ENCODE measurements around the gene NBPF1. TPM values are rescaled to one million over a fixed set of nuclear protein-coding genes. Genes with fewer than 3 reads are reported as not detected.
"Not testable (repeated sequence)": the region's sequence is repeated elsewhere in the genome, so short reads cannot be mapped to it uniquely, and the experiment has no call there.

Gene NBPF1
- polyA plus RNA-seq, 4 donors = 11.7 to 60.6 (median 19.6) TPM

DNA sequence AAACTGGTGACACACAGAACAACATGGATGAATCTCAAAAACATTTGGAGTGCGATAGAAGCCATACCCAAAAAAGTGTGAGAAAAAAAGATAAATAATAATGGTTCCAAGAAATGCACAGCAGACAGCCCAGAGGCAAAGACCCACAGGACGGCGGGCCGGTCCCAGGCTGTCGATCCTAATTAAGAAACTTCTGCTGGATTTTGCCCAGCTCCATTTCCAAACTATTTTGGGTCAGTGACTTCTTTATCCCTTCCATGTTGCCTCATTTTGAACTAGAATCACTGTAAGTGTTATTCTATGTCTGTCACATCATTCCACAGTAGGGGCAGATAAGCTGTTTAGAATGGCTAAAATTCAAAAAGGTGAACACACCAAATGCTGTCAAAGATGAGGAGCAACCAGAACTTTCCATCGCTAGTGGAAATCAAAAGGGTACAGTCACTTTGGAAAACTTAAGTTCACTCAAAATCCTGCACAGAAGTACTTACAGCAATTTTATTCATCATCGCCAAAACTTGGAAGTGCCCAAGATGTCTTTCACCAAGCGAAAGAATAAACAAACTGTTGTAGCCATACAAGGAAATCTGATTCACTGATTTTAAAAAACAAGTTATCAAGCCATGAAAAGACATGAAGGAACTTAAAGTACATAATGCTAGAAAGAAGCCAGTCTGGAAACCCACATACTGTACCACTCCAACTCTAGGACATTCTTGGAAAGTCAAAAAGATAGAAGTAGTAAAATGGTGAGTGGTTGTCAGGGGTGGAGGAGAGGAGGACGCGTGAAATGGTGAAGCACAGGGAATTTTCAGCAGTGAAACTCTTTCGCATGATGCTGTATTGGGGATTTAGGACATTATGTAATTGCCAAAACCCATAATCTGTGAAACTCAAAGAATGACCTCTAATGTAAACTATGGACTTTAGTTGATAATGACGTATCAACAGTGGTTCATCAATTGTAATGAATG, 7.5 kb downstream of the NBPF1 start:
- no peaks in the 10 kb centered on the region for H3K9me3 ChIP-seq (ENCODE audit: control insufficient read depth in 2 of 2, insufficient read depth in 1 of 2, low read depth in 1 of 2, low read length in 1 of 2)
- no peak for DNase-seq
- H3K4me3 ChIP-seq (ENCODE audit: low read depth in 1 of 3, low read length in 3 of 3) = no peak overlapping the region
- FAIRE-seq = no peak
- H3K27ac ChIP-seq (ENCODE audit: low read depth in 1 of 3, low read length in 2 of 3) = no peak overlapping the region
- no peaks in the 10 kb centered on the region for H3K27me3 ChIP-seq (ENCODE audit: control insufficient read depth in 3 of 3, insufficient read depth in 3 of 3, low read length in 3 of 3)
- peaks cover 2 to 6% (median 5%) of the 10 kb centered on the region in 3 donors for H3K4me1 ChIP-seq (ENCODE audit: control insufficient read depth in 3 of 3, insufficient read depth in 2 of 3, low read depth in 1 of 3, low read length in 2 of 3)
- peaks cover 7 to 25% (median 14%) of the 10 kb centered on the region in 3 donors for H3K36me3 ChIP-seq (ENCODE audit: control insufficient read depth in 3 of 3, insufficient read depth in 2 of 3, low read depth in 1 of 3, low read length in 3 of 3)
- WGBS, 3 donors = 79 to 82% (median 79%) methylated on average over 12 of the region's 12 CpGs

- no peaks in the 10 kb centered on the region for H3K9me3 ChIP-seq (ENCODE audit: control insufficient read depth in 2 of 2, insufficient read depth in 1 of 2, low read depth in 1 of 2, low read length in 1 of 2)
- WGBS, 3 donors = 76 to 88% (median 78%) methylated on average over 1 of the region's 1 CpG
- H3K27ac ChIP-seq (ENCODE audit: low read depth in 1 of 3, low read length in 2 of 3) = peak overlapping the region in 1 of 3 donors; percentile 3
- FAIRE-seq (no peak), DNase-seq (no peak)
- peaks cover 2 to 6% (median 5%) of the 10 kb centered on the region in 3 donors for H3K4me1 ChIP-seq (ENCODE audit: control insufficient read depth in 3 of 3, insufficient read depth in 2 of 3, low read depth in 1 of 3, low read length in 2 of 3)
- no peaks in the 10 kb centered on the region for H3K27me3 ChIP-seq (ENCODE audit: control insufficient read depth in 3 of 3, insufficient read depth in 3 of 3, low read length in 3 of 3)
- H3K4me3 ChIP-seq (ENCODE audit: low read depth in 1 of 3, low read length in 3 of 3) = no peak overlapping the region
- H3K36me3 ChIP-seq (ENCODE audit: control insufficient read depth in 3 of 3, insufficient read depth in 2 of 3, low read depth in 1 of 3, low read length in 3 of 3) = peaks cover 7 to 25% (median 14%) of the 10 kb centered on the region in 3 donors
These were observed 8.2 kb downstream of the NBPF1 start for GRCh38 chr1:16605213-16605525.

DNA sequence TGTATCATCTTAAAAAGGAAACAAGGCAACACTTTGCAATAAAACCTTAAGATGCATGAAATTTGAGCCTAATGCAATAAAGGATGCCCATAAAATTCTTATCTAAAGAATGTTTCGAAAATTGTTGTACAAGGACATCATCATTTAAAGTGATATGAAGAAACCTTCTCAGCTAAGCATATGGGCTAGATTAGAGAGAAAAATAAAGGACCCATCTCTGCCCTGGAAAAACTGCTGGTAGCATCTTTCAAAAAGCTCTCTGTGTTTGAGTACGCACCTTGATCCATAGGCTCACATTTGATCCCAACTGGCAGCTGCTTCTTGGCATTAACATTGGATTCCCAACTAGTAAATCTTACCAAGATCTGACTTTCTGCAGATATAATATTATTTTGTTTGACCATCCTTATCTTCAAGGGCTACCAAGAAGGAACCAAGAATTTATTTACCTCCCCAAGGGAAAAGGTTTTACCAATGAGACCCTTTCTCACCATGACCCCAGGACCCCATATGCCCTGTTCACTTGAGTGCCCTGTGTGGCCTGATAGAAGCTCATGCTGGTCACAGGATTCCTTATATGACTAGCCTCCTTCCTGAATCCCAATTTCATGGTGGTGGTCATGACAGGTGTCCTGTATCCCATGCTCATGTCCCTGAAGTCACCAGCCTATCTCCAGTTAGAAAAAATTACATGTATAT, 8.7 kb downstream of the NBPF1 start:
- H3K27me3 ChIP-seq (ENCODE audit: control insufficient read depth in 3 of 3, insufficient read depth in 3 of 3, low read length in 3 of 3); FAIRE-seq; H3K9me3 ChIP-seq (ENCODE audit: control insufficient read depth in 2 of 2, insufficient read depth in 1 of 2, low read depth in 1 of 2, low read length in 1 of 2); H3K4me1 ChIP-seq (ENCODE audit: control insufficient read depth in 3 of 3, insufficient read depth in 2 of 3, low read depth in 1 of 3, low read length in 2 of 3); H3K4me3 ChIP-seq (ENCODE audit: low read depth in 1 of 3, low read length in 3 of 3); DNase-seq: not testable (repeated sequence)
- H3K27ac ChIP-seq (ENCODE audit: low read depth in 1 of 3, low read length in 2 of 3) = peak overlapping the region in 2 of 3 donors; percentile 3 to 17
- 95 to 98% (median 95%) methylated on average over 1 of the region's 2 CpGs for WGBS, 3 donors
- peaks cover 7 to 25% (median 14%) of the 10 kb centered on the region in 3 donors for H3K36me3 ChIP-seq (ENCODE audit: control insufficient read depth in 3 of 3, insufficient read depth in 2 of 3, low read depth in 1 of 3, low read length in 3 of 3)

DNA sequence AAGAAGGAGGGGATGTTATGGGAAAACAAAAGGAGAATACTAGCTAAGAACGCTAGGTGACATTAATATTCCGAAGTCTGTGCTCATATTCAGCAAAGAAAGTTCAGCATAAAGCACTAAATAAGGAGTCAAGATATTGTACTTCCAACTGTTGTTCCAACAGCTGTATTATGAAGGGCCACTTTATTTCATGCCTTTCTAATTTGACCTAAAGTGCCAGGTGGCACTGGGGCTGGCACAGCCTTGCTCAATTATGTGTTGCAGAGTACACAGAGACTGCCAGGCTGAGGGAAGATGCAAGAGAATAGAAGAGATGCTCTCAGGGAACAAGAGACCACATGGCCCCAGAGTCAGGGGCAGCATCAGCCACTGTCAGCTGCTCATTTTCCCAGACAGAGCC, 9.7 kb downstream of the NBPF1 start:
- not testable (repeated sequence) for FAIRE-seq, DNase-seq
- 77 to 95% methylated on average over 2 of the region's 2 CpGs; no CpG with 5 or more reads in 1 of the 3 donors for WGBS, 3 donors

GRCh38 chr1:16602336-16603011, 10.9 kb downstream of the NBPF1 start:
- H3K9me3 ChIP-seq (ENCODE audit: control insufficient read depth in 2 of 2, insufficient read depth in 1 of 2, low read depth in 1 of 2, low read length in 1 of 2); H3K27me3 ChIP-seq (ENCODE audit: control insufficient read depth in 3 of 3, insufficient read depth in 3 of 3, low read length in 3 of 3); H3K4me1 ChIP-seq (ENCODE audit: control insufficient read depth in 3 of 3, insufficient read depth in 2 of 3, low read depth in 1 of 3, low read length in 2 of 3); FAIRE-seq; H3K4me3 ChIP-seq (ENCODE audit: low read depth in 1 of 3, low read length in 3 of 3); H3K36me3 ChIP-seq (ENCODE audit: control insufficient read depth in 3 of 3, insufficient read depth in 2 of 3, low read depth in 1 of 3, low read length in 3 of 3); DNase-seq: not testable (repeated sequence)
- peak overlapping the region in 1 of 3 donors; percentile 36 for H3K27ac ChIP-seq (ENCODE audit: low read depth in 1 of 3, low read length in 2 of 3)
- WGBS, 3 donors = 93 to 98% (median 93%) methylated on average over 1 to 2 of the region's 5 CpGs

More for the DNA sequence above, 9.7 kb downstream of the NBPF1 start:
- H3K4me1 ChIP-seq (ENCODE audit: control insufficient read depth in 3 of 3, insufficient read depth in 2 of 3, low read depth in 1 of 3, low read length in 2 of 3); H3K27me3 ChIP-seq (ENCODE audit: control insufficient read depth in 3 of 3, insufficient read depth in 3 of 3, low read length in 3 of 3); H3K4me3 ChIP-seq (ENCODE audit: low read depth in 1 of 3, low read length in 3 of 3); H3K9me3 ChIP-seq (ENCODE audit: control insufficient read depth in 2 of 2, insufficient read depth in 1 of 2, low read depth in 1 of 2, low read length in 1 of 2); H3K27ac ChIP-seq (ENCODE audit: low read depth in 1 of 3, low read length in 2 of 3): not testable (repeated sequence)
- peaks cover 7 to 21% (median 14%) of the 10 kb centered on the region in 3 donors for H3K36me3 ChIP-seq (ENCODE audit: control insufficient read depth in 3 of 3, insufficient read depth in 2 of 3, low read depth in 1 of 3, low read length in 3 of 3)

DNA sequence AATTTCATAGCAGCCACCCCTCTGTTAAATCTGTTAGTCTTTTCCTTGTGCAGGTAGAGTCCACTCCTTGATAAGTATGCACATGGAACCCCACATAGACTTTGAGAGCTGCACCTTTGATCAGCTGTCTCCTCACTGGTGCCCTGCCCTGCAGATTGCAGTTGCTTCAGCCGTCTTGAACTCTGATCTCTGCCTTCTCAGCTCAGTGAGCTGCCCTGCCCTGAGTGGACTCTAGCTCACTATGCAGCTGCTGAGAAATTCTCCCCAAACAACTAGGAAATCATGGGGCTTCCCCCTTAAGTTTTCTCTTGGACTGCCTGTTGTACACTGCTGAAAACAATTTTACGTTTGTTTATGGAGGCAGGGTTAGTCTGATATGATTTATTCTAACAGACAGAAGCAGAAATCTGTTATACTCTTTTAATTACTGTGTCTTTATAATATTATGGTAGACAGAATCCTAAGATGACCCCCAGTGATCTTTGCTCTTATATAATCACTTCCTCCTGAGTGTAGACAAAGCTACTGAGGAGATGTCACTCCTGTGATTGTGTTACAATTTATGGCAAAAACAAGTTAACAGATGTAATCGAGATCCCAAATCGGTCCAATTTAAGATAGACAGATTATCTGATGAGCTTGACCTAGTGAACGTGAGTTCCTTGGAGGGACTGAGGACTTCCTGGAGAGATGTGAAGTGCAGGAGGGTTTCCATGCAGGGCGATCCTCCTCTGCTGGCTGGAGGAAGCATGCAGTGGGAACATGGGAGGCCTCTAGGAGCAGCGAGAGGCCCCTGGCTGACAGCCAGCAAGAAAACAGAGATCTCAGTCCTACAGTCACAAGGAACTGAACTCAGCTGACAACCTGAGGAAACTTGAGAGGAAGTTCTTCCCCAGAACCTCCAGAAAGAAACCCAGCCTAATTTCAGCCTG, 12.2 kb downstream of the NBPF1 start:
- H3K27ac ChIP-seq (ENCODE audit: low read depth in 1 of 3, low read length in 2 of 3) = peak overlapping the region in 2 of 3 donors; percentile 76 to 81
- whole genome bisulfite sequencing, 3 donors = 22 to 53% (median 35%) methylated on average over 3 of the region's 7 CpGs
- H3K27me3 ChIP-seq (ENCODE audit: control insufficient read depth in 3 of 3, insufficient read depth in 3 of 3, low read length in 3 of 3); H3K9me3 ChIP-seq (ENCODE audit: control insufficient read depth in 2 of 2, insufficient read depth in 1 of 2, low read depth in 1 of 2, low read length in 1 of 2); FAIRE-seq; H3K4me1 ChIP-seq (ENCODE audit: control insufficient read depth in 3 of 3, insufficient read depth in 2 of 3, low read depth in 1 of 3, low read length in 2 of 3); H3K36me3 ChIP-seq (ENCODE audit: control insufficient read depth in 3 of 3, insufficient read depth in 2 of 3, low read depth in 1 of 3, low read length in 3 of 3); H3K4me3 ChIP-seq (ENCODE audit: low read depth in 1 of 3, low read length in 3 of 3): not testable (repeated sequence)
- DNase-seq = peak; percentile 57 to 68

- FAIRE-seq; H3K4me3 ChIP-seq (ENCODE audit: low read depth in 1 of 3, low read length in 3 of 3); H3K27ac ChIP-seq (ENCODE audit: low read depth in 1 of 3, low read length in 2 of 3); H3K36me3 ChIP-seq (ENCODE audit: control insufficient read depth in 3 of 3, insufficient read depth in 2 of 3, low read depth in 1 of 3, low read length in 3 of 3); H3K27me3 ChIP-seq (ENCODE audit: control insufficient read depth in 3 of 3, insufficient read depth in 3 of 3, low read length in 3 of 3); DNase-seq; H3K9me3 ChIP-seq (ENCODE audit: control insufficient read depth in 2 of 2, insufficient read depth in 1 of 2, low read depth in 1 of 2, low read length in 1 of 2); H3K4me1 ChIP-seq (ENCODE audit: control insufficient read depth in 3 of 3, insufficient read depth in 2 of 3, low read depth in 1 of 3, low read length in 2 of 3): not testable (repeated sequence)
- 88 to 92% (median 90%) methylated on average over 3 of the region's 3 CpGs for WGBS, 3 donors
These were observed 14.0 kb downstream of the NBPF1 start for GRCh38 chr1:16599326-16599725.

Data from small intestine (tissue), 7 donors.